ENCODE measurements around the gene PCDHGA1. TPM values are rescaled to one million over a fixed set of nuclear protein-coding genes. Genes with fewer than 3 reads are reported as not detected.
"Not testable (repeated sequence)": the region's sequence is repeated elsewhere in the genome, so short reads cannot be mapped to it uniquely, and the experiment has no call there.

Gene PCDHGA1
- polyA plus RNA-seq, 1 donor from 2014 or later, result not detected

DNA sequence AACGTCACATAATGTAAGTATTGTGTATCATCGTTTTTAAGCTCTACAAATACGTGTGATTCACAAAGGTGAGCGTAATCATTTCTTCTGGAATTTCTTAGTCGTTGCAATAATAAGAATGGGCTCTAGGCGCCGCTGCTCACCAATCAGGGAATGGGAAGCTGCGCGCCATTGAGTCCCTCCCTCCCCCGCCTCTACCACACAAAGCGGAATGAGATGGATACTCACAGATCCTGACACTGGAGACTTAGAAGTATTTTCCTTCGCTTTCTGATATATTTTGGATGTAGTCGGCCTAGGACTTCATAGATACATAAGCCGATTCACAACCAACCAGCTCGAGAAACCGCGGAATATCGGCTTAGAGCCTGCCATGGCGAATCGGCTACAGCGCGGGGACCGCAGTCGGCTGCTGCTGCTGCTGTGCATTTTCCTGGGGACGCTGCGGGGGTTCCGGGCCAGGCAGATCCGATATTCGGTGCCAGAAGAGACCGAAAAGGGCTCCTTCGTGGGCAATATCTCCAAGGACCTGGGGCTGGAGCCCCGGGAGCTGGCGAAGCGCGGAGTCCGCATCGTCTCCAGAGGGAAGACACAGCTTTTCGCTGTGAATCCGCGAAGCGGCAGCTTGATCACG, 90.7 kb downstream of the PCDHGA1 start, which contains the start of gene PCDHGA11:
TSS of gene PCDHGA11 (plus strand) at position 197 of the 634 bp plus-strand sequence. CDS start at position 374, 177 bp downstream.
- H3K36me3 Mint-ChIP-seq, result peaks cover 2% of the 10 kb centered on the region
- H3K4me3 Mint-ChIP-seq, result peak within 1 kb of the TSS; percentile 84 to 94 (median 92)
- peaks cover 14 to 39% (median 27%) of the 10 kb centered on the region in 3 donors for H3K9me3 Mint-ChIP-seq
- peak within 1 kb of the TSS; percentile 88 to 94 (median 90) for H3K27ac Mint-ChIP-seq
- peaks cover 37% of the 10 kb centered on the region for H3K27me3 Mint-ChIP-seq
- H3K4me1 Mint-ChIP-seq, result peaks cover 8 to 22% (median 8%) of the 10 kb centered on the region in 3 donors

DNA sequence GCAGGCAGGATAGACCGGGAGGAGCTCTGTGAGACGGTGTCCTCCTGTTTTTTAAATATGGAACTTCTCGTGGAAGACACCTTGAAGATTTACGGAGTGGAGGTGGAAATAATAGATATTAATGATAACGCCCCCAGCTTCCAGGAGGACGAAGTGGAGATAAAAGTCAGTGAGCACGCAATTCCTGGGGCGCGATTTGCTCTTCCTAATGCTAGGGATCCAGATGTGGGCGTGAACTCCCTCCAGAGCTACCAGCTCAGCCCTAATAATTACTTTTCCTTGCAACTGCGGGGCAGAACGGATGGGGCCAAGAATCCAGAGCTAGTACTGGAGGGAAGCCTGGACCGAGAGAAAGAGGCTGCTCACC, 91.2 kb downstream of the PCDHGA1 start:
- peaks cover 2% of the 10 kb centered on the region for H3K36me3 Mint-ChIP-seq
- peaks cover 34% of the 10 kb centered on the region for H3K27me3 Mint-ChIP-seq
- peak overlapping the region; percentile 83 to 94 (median 88) for H3K27ac Mint-ChIP-seq
- peaks cover 8 to 22% (median 8%) of the 10 kb centered on the region in 3 donors for H3K4me1 Mint-ChIP-seq
- H3K4me3 Mint-ChIP-seq, result peak overlapping the region; percentile 84 to 94 (median 92)
- peaks cover 14 to 36% (median 27%) of the 10 kb centered on the region in 3 donors for H3K9me3 Mint-ChIP-seq

DNA sequence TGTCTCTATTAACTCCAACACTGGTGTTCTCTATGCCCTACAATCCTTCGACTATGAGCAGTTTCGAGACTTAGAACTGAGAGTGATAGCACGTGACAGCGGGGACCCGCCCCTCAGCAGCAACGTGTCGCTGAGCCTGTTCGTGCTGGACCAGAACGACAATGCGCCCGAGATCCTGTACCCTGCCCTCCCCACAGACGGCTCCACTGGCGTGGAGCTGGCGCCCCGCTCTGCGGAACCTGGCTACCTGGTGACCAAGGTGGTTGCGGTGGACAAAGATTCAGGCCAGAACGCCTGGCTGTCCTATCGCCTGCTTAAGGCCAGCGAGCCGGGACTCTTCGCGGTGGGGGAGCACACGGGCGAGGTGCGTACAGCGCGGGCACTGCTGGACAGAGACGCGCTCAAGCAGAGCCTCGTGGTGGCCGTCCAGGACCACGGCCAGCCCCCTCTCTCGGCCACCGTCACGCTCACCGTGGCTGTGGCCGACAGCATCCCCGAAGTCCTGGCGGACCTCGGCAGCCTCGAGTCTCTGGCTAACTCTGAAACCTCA, 92.5 kb downstream of the PCDHGA1 start:
- Mint-ChIP-seq H3K36me3 (peaks cover 2% of the 10 kb centered on the region), H3K4me1 (peaks cover 7 to 21% (median 7%) of the 10 kb centered on the region in 3 donors), H3K27me3 (peaks cover 31% of the 10 kb centered on the region), H3K27ac (peak overlapping the region in 2 of 3 donors; percentile 88 to 90), H3K4me3 (peak overlapping the region in 1 of 4 donors; percentile 90), H3K9me3 (peaks cover 14 to 39% (median 27%) of the 10 kb centered on the region in 3 donors)

DNA sequence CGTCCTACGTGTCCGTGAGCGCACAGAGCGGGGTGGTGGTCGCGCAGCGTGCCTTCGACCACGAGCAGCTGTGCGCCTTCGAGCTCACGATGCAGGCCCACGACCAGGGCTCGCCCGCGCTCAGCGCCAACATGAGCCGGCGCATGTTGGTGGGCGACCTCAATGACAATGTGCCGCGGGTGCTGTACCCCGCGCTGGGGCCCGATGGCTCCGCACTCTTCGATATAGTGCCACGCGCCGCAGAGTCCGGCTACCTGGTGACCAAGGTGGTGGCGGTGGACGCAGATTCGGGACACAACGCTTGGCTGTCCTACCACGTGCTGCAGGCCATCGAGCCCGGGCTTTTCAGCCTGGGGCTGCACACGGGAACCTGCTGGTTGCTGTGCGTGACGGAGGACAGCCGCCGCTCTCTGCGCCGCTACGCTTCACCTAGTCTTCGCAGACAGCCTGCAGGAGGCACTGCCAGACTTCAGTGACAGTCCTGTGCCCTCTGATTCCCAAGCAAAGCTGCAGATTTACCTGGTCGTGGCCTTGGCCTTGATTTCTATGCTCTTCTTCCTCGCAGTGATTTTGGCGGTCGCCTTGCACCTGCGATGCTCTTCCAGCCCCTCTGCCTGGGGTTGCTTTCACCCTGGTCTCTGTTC, 97.6 kb downstream of the PCDHGA1 start:
- Mint-ChIP-seq H3K4me1 (peaks cover 1 to 10% (median 3%) of the 10 kb centered on the region in 3 donors), H3K4me3 (no peak overlapping the region), H3K9me3 (peaks cover 5 to 29% (median 11%) of the 10 kb centered on the region in 3 donors), H3K27ac (peak overlapping the region in 2 of 3 donors; percentile 23 to 78), H3K27me3 (peaks cover 17% of the 10 kb centered on the region), H3K36me3 (no peaks in the 10 kb centered on the region)

DNA sequence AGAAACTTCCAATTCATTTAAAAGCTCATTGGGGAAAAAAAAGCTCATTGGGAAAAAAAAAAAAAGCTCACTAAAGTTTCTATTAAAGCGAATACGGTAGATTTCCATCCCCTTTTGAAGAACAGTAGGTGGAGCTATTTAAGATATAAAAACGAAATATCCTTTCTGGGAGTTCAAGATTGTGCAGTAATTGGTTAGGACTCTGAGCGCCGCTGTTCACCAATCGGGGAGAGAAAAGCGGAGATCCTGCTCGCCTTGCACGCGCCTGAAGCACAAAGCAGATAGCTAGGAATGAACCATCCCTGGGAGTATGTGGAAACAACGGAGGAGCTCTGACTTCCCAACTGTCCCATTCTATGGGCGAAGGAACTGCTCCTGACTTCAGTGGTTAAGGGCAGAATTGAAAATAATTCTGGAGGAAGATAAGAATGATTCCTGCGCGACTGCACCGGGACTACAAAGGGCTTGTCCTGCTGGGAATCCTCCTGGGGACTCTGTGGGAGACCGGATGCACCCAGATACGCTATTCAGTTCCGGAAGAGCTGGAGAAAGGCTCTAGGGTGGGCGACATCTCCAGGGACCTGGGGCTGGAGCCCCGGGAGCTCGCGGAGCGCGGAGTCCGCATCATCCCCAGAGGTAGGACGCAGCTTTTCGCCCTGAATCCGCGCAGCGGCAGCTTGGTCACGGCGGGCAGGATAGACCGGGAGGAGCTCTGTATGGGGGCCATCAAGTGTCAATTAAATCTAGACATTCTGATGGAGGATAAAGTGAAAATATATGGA, 100.2 kb downstream of the PCDHGA1 start, which contains the start of gene PCDHGA12:
TSS of gene PCDHGA12 (plus strand) at position 176 of the 782 bp plus-strand sequence. CDS start at position 429, 253 bp downstream.
- Mint-ChIP-seq H3K27me3 (peaks cover 14% of the 10 kb centered on the region), H3K4me3 (peak within 1 kb of the TSS; percentile 88 to 97 (median 93)), H3K36me3 (peaks cover 2% of the 10 kb centered on the region), H3K27ac (peak within 1 kb of the TSS; percentile 87 to 94 (median 90)), H3K4me1 (peaks cover 2 to 10% (median 3%) of the 10 kb centered on the region in 3 donors), H3K9me3 (peaks cover 7 to 24% (median 16%) of the 10 kb centered on the region in 3 donors)

DNA sequence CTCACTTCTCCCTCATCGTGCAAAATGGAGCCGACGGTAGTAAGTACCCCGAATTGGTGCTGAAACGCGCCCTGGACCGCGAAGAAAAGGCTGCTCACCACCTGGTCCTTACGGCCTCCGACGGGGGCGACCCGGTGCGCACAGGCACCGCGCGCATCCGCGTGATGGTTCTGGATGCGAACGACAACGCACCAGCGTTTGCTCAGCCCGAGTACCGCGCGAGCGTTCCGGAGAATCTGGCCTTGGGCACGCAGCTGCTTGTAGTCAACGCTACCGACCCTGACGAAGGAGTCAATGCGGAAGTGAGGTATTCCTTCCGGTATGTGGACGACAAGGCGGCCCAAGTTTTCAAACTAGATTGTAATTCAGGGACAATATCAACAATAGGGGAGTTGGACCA, 101.0 kb downstream of the PCDHGA1 start:
- Mint-ChIP-seq H3K27ac (peak overlapping the region; percentile 35 to 94 (median 87)), H3K36me3 (peaks cover 2% of the 10 kb centered on the region), H3K27me3 (peaks cover 14% of the 10 kb centered on the region), H3K4me3 (peak overlapping the region; percentile 88 to 97 (median 93)), H3K4me1 (peaks cover 2 to 10% (median 3%) of the 10 kb centered on the region in 3 donors), H3K9me3 (peaks cover 7 to 24% (median 16%) of the 10 kb centered on the region in 3 donors)

DNA sequence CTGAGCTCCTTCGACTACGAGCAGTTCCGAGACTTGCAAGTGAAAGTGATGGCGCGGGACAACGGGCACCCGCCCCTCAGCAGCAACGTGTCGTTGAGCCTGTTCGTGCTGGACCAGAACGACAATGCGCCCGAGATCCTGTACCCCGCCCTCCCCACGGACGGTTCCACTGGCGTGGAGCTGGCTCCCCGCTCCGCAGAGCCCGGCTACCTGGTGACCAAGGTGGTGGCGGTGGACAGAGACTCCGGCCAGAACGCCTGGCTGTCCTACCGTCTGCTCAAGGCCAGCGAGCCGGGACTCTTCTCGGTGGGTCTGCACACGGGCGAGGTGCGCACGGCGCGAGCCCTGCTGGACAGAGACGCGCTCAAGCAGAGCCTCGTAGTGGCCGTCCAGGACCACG, 102.0 kb downstream of the PCDHGA1 start:
- Mint-ChIP-seq H3K4me3 (peak overlapping the region in 3 of 4 donors; percentile 57 to 97 (median 91)), H3K27me3 (peaks cover 14% of the 10 kb centered on the region), H3K27ac (peak overlapping the region in 2 of 3 donors; percentile 53 to 94), H3K9me3 (peaks cover 7 to 19% (median 16%) of the 10 kb centered on the region in 3 donors)
- not testable (repeated sequence) for H3K36me3 Mint-ChIP-seq, H3K4me1 Mint-ChIP-seq

DNA sequence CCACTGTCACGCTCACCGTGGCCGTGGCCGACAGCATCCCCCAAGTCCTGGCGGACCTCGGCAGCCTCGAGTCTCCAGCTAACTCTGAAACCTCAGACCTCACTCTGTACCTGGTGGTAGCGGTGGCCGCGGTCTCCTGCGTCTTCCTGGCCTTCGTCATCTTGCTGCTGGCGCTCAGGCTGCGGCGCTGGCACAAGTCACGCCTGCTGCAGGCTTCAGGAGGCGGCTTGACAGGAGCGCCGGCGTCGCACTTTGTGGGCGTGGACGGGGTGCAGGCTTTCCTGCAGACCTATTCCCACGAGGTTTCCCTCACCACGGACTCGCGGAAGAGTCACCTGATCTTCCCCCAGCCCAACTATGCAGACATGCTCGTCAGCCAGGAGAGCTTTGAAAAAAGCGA, 102.4 kb downstream of the PCDHGA1 start:
- not testable (repeated sequence) for H3K4me1 Mint-ChIP-seq, H3K36me3 Mint-ChIP-seq
- Mint-ChIP-seq H3K27ac (peak overlapping the region in 1 of 3 donors; percentile 45), H3K9me3 (peaks cover 7 to 20% (median 16%) of the 10 kb centered on the region in 3 donors), H3K27me3 (peaks cover 14% of the 10 kb centered on the region), H3K4me3 (peak overlapping the region in 2 of 4 donors; percentile 32 to 63)

DNA sequence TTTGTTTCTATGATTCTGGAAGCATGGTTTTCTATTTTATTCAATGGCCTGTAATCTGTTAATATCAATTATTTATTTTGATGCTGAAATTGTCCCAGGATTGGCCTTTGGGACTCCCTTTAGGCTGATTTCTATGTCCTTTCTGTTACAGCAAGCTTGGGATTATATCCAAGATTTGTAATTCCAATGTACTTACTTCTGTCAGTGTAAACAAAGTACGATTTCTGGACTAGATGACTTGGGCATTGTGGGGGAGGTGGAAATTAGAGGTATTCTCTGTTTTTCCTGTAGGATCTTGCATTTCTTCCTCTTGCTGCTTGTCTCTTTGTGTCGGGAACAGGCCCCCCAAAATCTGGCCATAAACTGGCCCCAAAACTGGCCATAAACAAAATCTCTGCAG, 103.7 kb downstream of the PCDHGA1 start:
- H3K4me3 Mint-ChIP-seq, result no peak overlapping the region
- H3K27me3 Mint-ChIP-seq, result peaks cover 10% of the 10 kb centered on the region
- H3K27ac Mint-ChIP-seq, result peak overlapping the region in 1 of 3 donors; percentile 40

DNA sequence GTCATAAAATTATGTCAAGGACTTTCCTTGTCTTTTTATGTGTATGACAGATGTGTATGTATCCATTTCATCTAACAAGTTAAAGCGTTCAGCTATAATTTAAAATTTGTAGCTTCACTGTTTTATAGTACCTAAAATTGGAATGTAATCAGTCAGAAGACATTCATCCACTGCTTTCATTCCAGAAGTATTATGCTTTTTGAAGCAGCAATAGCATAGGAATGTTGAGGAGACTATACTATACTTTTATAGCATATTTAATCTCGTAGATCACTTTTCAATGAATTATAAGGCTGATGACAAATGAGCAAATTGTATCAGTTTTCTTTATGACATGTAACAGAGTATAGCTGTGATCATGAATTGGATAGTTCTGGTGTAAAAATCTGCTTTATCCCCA, 106.9 kb downstream of the PCDHGA1 start:
- Mint-ChIP-seq H3K36me3 (peaks cover 2% of the 10 kb centered on the region), H3K27ac (no peak overlapping the region), H3K9me3 (peaks cover 8 to 9% (median 8%) of the 10 kb centered on the region in 3 donors), H3K4me1 (peaks cover 0 to 2% (median 0%) of the 10 kb centered on the region in 3 donors), H3K4me3 (no peak overlapping the region), H3K27me3 (peaks cover 5% of the 10 kb centered on the region)

More for the DNA sequence above, 103.7 kb downstream of the PCDHGA1 start:
- peaks cover 2% of the 10 kb centered on the region for H3K36me3 Mint-ChIP-seq
- peaks cover 7 to 19% (median 13%) of the 10 kb centered on the region in 3 donors for H3K9me3 Mint-ChIP-seq
- H3K4me1 Mint-ChIP-seq, result peaks cover 2 to 10% (median 3%) of the 10 kb centered on the region in 3 donors

DNA sequence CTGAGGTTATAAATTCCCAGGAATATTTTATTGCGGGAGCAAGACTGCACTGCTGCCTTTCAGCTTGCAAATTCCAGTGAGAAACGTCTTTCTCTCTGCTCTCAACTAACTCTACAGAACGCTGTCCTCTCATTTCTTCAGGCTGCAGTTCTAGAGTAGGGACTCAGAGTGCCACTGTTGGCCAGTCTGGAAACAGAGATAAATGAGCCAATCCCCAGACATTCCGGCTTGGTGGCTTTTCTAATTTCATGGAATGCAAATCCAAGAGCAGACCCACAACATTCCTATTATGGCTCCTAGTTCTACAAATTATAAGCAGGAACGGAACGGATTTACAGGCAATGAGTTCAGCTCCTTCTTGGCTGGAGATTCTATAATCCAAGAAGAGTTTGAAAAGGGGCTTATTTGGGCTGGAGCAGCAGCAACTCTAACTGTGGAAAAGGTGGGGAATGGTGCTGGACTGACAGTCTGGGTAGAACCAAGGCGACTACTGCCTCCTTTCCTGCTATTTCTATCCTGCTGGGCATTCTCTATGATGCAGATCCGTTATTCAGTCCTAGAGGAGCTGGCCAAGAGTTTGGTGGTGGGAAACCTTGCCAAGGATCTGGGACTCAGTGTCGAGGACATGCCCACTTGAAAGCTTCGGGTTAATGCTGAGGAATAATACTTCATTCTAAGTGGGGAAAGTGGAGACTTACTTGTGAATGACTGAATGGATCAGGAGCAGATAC, 109.3 kb downstream of the PCDHGA1 start:
- Mint-ChIP-seq H3K27me3 (peaks cover 2% of the 10 kb centered on the region), H3K36me3 (no peaks in the 10 kb centered on the region), H3K27ac (peak overlapping the region in 1 of 3 donors; percentile 17), H3K4me3 (no peak overlapping the region), H3K9me3 (peaks cover 0 to 6% (median 2%) of the 10 kb centered on the region in 3 donors), H3K4me1 (peaks cover 3 to 5% (median 3%) of the 10 kb centered on the region in 3 donors)

DNA sequence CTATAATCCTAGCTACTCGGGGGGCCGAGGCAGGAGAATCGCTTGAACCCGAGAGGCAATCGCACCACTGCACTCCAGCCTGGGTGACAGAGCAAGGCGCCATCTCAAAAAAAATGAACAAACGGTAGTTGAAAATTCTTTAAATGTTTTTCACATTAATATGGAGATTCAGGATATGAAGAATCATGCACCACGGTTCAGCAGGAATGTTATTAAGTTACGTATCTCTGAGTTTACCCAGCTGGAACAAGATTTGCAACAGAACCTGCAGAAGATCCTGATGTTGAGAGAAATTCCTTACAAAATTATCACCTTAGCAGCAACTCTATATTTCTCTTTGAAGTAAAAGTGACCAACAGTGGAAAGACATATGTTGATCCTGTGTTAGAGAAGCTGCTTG, 110.0 kb downstream of the PCDHGA1 start:
- H3K27ac Mint-ChIP-seq, result peak overlapping the region in 1 of 3 donors; percentile 17
- no peaks in the 10 kb centered on the region for H3K36me3 Mint-ChIP-seq
- H3K4me3 Mint-ChIP-seq, result no peak overlapping the region

DNA sequence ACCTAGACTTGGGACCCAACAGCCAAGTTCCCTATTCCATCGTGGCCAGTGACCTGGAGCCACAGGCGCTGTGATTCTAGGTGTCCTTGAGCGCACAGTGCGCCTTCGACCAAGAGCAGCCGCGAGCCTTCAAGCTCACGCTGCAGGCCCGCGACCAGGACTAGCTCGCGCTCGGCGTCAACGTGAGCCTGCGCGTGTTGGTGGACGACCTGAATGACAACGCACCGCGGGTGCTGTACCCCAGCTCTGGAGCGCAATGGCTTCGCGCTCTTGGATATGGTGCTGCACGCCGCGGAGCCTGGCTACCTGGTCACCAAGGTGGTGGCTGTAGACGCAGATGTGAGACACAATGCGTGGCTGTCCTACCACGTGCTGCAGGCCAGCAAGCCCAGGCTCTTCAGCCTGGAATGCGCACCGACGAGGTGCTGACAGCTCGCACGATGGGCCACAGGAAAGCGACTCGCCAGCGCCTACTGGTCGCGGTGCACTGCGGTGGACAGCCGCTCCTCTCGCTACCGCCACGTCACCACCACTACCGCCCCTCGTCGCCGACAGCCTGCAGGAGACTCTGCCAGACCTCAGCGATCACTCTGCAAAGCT, 111.4 kb downstream of the PCDHGA1 start:
- no peak overlapping the region for H3K4me3 Mint-ChIP-seq
- H3K9me3 Mint-ChIP-seq, result peaks cover 0 to 5% (median 2%) of the 10 kb centered on the region in 3 donors
- no peaks in the 10 kb centered on the region for H3K36me3 Mint-ChIP-seq
- peak overlapping the region in 1 of 3 donors; percentile 80 for H3K27ac Mint-ChIP-seq
- H3K4me1 Mint-ChIP-seq, result peaks cover 3 to 5% (median 3%) of the 10 kb centered on the region in 3 donors
- peaks cover 4% of the 10 kb centered on the region for H3K27me3 Mint-ChIP-seq

More for the DNA sequence above, 110.0 kb downstream of the PCDHGA1 start:
- H3K9me3 Mint-ChIP-seq, result peaks cover 0 to 5% (median 2%) of the 10 kb centered on the region in 3 donors
- peaks cover 3 to 5% (median 3%) of the 10 kb centered on the region in 3 donors for H3K4me1 Mint-ChIP-seq
- peaks cover 2% of the 10 kb centered on the region for H3K27me3 Mint-ChIP-seq
